T47D (cell line): ENCODE results near the gene CPNE7.
A peak's percentile ranks its signal among the peaks of the same experiment; 100 is the strongest.

Experiments used
- DNase-seq, 2 experiments: peaks; one replicate each; pipeline versions ENCODE4 v3.0.0 to v3.0.0-alpha.2; 2011 to 2012; ENCODE audit warnings: low read depth in 1 of 2, low spot score in 1 of 2
- JUND ChIP-seq: IDR thresholded peaks from 2 replicates; pipeline ENCODE4 v1.6.1; 2012; ENCODE audit warnings: low read depth
- in situ Hi-C: cut with HindIII; loops from 2 replicates; pipeline ENCODE4 v1.10.0; 2016; ENCODE audit warnings: low sequenced_read_pairs, low pct_unique_long_range_greater_than_20kb

Gene CPNE7

DNA sequence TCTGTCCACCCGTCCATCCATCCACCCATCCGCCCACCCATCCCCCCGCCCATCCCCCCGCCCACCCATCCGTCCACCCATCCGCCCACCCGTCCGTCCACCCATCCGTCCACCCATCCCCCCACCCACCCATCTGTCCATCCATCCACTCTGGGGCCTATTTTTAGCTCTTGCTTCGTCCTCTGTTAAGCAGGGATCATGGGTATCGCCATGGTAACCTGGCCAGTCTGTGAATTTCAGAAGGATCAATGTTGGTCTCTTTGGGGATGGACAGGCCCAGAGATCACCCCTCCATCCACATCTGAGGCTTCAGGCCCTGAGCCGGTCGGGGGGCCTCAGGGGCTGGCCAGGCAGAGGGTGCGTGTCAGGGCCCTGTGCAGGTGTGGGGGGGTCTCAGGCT lies 22.6 kb downstream of the CPNE7 start:
- in situ Hi-C loops = no loop called here
- DNase-seq = peak in 1 of 2 experiments; percentile 61

DNA sequence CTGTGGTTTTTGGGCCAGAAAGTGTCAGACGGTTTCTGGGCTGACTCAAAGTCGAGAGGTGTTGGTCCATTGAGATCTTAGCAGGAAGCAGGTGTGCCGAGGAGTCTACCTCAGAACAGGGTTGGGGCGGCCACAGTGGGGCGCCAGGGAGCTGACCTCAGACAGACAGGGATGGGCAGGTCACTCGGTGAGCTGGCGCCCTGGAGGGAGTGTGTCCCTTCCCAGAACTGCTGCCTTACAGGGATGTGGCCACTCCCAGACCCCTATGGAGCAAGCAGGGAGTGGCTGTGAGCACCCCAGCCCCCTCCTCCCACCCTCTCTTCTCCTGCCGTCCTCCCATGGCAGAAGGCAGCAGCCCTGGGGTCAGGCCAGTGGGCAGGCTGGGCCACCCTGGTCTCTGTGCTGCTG lies 23.9 kb downstream of the CPNE7 start:
- peak in 1 of 2 experiments; percentile 74 for DNase-seq
- in situ Hi-C loops = no loop called here
- TF ChIP-seq JUND = no peak

More for the DNA sequence above, 22.6 kb downstream of the CPNE7 start:
- no peak for TF ChIP-seq JUND

DNA sequence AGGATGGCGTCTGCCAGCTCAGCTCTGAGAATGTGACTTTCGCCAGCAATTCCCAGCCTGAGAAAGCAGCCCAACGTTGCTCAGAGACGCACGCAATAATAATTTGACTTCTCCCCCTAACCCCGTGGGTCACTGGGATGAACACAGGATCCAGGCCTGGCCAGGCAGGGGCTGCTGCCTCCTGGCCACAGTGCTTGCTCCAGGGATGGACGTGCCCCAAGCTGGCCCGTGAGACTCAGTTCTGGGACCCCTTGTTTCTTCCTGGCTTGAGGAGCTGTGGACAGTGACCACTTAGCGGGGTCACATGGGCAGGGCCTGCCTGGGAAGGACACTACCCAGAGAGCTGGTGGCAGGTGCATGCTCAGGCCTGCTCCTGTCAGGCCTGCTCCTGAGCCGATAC lies 24.3 kb downstream of the CPNE7 start:
- no peak for DNase-seq
- TF ChIP-seq JUND = no peak
- in situ Hi-C loops = no loop called here

DNA sequence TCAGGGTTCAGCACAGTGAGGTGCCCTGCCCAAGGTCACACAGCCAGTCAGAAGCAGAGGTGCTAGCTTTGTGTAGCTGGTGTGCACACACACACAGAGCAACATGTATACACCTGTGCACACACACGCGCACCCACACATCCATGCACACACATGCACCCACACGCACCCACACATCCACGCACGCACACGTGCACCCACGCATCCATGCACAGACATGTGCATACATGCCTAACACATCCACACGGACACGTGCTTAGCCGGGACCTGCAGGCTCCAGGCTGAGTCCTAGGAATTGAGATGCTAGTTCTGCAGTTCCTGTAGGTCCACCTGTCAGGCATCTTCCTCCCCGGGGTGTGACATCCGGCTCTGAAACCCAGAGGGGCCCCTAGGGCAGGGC lies 24.9 kb downstream of the CPNE7 start:
- no peak for DNase-seq
- in situ Hi-C loops = no loop called here
- no peak for TF ChIP-seq JUND

DNA sequence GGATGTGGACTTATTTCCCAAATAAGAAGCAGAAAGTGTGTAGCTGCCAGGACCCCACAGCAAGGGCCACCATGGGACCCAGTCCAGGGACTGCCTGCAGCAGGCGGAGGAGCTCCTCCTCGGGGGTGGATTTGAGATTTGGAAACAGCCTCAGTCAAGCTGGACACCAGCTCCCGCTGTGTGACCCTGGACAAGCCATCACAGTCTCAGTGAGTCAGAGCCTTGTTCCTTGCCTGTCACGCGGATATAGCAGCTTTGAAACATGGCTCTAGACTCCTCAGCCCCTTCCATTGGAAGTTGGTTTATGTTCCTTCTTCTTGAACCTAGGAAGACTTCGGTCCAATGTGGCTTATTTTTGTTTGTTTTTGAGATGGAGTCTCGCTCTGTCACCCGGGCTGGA lies 25.4 kb downstream of the CPNE7 start:
- no peak for TF ChIP-seq JUND
- no peak for DNase-seq
- in situ Hi-C loops = no loop called here

DNA sequence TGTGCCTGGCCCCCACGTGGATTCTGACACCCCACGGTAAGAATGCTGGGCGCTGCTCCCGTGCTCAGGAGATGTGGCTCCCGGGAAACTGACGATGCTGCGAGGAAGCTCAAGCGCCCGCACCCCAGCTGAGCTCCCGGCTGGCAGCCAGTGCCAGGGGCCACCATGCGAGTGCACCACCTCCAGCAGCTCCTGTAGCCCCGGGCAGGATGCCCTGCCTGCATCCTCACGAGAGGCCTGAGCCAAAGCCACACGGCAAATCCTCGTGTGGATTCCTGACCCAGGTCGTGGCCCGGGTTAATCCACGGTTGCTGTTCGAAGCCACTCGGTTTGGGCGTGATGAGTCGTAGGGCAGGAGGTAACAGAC lies 26.3 kb downstream of the CPNE7 start:
- TF ChIP-seq JUND = no peak
- no peak for DNase-seq
- in situ Hi-C loops = no loop called here

DNA sequence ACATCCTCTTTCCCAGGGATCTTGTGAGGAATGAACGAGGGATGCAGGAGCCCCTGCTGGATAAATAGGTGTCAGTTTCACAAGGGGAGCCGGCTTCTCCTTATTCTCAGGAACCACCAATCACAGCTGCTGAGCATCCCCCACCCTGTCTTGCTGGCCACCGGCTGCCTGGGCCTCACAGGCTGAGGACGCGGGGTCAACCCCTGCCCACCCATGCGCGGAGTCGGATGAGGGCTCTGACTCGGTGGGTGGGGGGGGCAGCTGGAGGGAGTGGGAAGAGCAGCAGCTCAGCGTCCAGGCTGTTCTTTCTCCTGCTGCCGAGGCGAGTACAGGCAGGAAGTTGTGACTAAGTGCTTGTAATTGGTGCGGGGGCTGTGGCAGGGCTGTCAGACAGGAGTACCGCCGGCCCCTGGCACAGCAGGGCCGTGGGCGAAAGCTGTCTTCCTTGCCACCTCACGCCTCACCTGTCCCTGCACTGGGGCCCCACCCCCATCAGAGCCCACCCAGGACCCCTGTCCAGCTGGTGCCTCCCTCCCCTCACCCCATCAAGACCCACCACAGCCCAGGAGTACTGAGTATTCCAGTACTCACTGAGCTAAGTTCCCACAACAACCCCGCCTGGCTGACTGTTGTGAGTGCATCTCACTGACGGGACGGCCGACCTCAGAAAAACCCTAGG lies 26.9 kb downstream of the CPNE7 start:
- DNase-seq = no peak
- in situ Hi-C loops = no loop called here
- no peak for TF ChIP-seq JUND

DNA sequence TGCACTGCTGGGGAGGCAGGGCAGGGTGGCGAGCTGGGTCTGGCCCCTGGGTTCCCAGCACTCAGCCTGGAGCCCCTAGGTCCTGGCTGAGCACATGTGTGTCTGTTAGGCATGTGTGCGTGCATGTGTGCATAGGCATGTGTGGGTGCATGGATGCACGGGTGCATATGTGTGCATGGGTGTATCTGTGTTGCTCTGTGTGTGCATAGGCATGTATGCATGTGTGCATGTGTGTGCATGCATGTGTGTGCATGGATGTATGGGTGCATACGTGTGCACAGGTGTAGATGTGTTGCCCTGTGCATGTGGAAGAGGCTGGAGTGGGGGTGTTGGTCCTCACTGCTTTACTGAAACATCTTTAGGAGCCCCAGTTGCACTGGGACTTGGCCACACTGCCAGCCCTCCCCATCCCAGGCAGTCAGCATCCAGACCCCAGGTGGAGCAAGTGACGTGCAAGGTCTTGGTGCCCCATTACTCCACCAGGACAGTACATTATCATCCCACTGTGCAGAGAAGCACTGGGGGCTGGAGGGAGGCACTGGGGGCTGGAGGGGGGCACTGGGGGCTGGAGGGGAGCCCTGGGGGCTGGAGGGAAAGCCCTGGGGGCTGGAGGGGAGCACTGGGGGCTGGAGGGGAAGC lies 27.5 kb downstream of the CPNE7 start:
- no peak for TF ChIP-seq JUND
- in situ Hi-C loops = no loop called here

DNA sequence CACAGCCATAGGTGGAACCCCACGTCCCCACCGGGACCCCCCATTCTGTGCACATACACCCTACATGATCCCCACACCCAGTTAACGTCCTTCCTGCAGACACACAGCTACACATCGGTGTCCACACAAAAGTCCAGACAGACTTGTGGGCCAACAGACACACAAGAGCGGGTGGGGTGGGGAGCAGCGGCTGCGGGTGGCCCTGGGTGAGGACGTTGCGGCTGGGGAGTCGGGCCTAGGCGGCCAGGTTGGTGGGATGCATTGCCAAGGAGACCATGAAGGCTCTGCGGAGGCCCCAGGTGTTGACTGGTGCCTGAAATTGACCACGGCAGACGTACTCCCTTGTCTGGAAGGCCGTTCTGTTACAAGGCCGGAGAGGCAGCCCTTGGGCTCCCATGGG lies 29.2 kb downstream of the CPNE7 start:
- in situ Hi-C loops = no loop called here
- no peak for DNase-seq
- no peak for TF ChIP-seq JUND

More for the DNA sequence above, 27.5 kb downstream of the CPNE7 start:
- no peak for DNase-seq

DNA sequence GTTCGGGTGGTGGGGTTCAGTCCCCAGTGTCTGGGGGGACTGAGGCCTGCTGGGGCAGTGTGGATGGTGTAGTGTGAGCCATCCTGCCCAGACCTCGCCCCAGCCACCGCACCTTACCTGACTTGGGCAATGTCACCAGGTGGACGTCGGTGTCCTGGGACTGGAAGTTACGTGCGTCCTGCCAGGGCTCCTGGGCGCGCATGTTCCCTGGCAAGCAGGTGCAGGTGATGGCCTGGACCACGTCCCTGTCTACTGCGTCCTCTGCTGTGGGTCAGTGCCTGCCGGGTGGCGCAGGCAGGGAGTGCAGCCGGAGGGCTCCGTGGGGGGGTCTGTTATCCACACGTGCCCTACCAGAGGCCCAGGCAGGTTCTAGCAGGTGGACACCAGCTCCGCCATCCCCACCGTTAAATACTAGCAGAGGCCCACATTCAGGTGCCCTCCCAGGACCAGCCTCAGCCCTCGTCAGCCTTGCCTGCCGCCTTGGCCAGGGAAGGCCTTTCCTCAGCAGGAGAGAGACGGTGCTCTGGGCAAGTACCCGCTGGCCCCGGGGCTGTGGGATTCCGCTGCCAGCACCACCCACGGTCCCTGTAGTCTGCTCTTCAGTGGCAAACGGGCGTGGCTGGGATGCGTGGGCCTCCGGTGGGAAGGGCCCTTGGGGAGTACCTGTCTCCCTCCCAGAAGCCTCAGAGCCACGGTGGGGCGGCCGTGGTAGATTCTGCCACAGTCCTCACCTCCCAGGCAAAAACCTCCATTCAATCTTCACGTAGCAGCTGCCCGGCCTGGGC lies 29.8 kb downstream of the CPNE7 start:
- no peak for TF ChIP-seq JUND
- in situ Hi-C loops = no loop called here
- no peak for DNase-seq

DNA sequence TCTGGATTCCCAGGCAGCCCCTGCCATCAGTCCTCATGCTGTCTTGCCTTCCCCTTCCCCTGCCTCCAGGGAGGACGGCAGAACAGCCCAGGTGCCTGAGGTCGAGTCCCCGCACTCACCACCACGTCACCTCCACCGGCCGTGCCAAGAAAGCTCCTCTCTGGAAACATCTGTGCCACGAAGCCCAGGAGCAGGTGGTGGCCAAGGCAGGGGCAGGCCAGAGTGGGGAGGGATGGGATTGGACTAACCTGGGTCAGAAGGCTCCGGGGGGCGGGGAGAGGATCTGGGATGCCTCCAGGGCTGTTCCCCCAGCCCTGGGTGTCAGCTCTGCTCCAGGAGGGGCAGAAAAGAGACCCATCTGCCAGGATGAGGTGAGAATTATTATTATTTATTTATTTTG lies 30.4 kb downstream of the CPNE7 start:
- in situ Hi-C loops = no loop called here
- TF ChIP-seq JUND = no peak
- DNase-seq = no peak

DNA sequence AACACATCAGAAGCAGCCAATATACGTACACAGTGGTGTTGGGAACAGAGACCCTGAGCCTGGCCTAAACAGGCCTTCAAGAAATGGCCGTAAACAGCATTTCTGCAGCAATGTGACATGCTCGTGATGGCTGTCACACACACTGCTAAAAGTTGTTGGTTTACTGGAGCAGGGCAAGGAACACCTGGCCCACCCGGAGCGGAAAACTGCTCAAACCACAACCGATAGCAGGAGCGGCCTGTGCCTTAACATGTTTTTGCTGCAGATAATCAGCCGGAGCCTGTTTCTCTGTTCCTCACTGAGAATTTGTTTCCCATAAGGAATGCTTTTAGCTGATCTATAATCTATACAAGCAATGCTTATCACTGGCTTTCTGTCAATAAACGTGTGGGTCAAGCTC lies 31.9 kb downstream of the CPNE7 start:
- no peak for DNase-seq
- no peak for TF ChIP-seq JUND
- in situ Hi-C loops = no loop called here
